HG03135 (cell line): ENCODE data around the gene AFP.
"Not testable (repeated sequence)": the region's sequence is repeated elsewhere in the genome, so short reads cannot be mapped to it uniquely, and the experiment has no call there.

Source experiments
- ATAC-seq: cut with Tn5 transposase; IDR thresholded peaks from one replicate; pipeline ENCODE4 v1.9.1; 2021; ENCODE audit warnings: mild to moderate bottlenecking, moderate library complexity; ENCODE audit not compliant: unreplicated experiment

The AFP gene

DNA sequence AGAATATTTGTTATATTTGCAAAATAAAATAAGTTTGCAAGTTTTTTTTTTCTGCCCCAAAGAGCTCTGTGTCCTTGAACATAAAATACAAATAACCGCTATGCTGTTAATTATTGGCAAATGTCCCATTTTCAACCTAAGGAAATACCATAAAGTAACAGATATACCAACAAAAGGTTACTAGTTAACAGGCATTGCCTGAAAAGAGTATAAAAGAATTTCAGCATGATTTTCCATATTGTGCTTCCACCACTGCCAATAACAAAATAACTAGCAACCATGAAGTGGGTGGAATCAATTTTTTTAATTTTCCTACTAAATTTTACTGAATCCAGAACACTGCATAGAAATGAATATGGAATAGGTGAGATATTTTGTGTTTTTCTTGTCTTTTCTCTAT, at the start of gene AFP:
Gene AFP (plus strand): TSS at position 238 of the 400 bp plus-strand sequence. CDS start 42 bp downstream, at position 280.
- no peak for ATAC-seq

- no peak for ATAC-seq
These were observed 48.5 kb upstream of the AFP start for GRCh38 chr4:73387552-73387951.

DNA sequence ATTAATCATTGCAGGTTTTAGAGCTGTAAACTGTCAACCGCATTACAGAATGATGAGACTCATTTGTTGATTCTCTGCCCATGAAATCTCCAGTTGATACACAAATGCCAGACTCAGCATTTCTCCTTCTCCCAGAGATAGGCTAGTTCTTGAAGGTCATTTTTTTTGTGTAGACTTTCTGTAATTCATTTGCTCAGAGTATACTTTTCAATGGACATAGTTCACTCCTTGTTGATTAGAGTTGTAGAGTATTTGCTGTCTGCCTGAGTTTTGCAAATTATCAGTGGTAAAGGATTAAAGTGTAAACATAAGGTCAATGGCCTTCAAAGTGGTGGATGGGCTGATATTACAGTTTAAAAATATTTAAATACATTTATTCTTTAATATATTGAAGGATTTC, 47.1 kb upstream of the AFP start:
- no peak for ATAC-seq

GRCh38 chr4:73389663-73390062, 46.4 kb upstream of the AFP start:
- ATAC-seq: not testable (repeated sequence)

DNA sequence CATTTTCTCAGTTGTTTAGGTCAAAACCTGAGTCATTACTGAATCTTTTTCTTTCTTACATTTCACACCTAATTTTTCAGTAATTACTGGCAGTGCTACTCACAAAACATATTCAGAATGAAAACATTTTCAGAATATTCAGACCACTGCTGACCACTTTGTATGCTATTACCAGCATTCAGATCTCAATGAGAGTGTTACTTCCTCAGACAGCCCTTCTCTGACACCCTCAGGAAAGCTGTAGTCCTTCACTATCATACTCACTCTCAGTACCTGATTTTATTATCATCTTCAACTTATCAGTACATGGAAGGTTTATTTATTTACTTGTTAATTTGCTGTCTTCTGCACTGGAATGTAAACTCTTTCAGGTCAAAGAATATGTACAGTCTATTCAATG, 44.2 kb upstream of the AFP start:
- ATAC-seq: no peak

DNA sequence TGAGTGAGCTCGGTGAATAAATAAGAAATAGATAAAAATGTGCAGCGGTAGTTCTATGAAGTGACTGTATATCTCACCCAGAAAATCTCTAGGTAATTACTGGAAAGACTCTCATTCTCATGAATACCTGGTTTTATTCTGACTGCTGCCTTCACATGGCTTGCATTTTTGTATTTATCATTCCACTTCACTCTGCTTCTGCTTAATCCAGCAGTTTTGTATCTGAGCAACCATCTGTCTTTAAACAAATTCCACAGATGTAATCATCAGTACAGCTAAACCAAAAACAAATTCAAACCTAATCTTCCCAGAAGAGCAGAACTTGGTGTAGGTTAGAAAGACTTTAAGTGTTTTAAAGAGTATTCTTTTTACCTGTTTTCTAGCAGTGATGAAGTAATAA, 43.1 kb upstream of the AFP start:
- ATAC-seq: no peak

GRCh38 chr4:73396304-73396703, 39.7 kb upstream of the AFP start:
- ATAC-seq: no peak

GRCh38 chr4:73396993-73397972, 38.7 kb upstream of the AFP start:
- ATAC-seq: no peak

DNA sequence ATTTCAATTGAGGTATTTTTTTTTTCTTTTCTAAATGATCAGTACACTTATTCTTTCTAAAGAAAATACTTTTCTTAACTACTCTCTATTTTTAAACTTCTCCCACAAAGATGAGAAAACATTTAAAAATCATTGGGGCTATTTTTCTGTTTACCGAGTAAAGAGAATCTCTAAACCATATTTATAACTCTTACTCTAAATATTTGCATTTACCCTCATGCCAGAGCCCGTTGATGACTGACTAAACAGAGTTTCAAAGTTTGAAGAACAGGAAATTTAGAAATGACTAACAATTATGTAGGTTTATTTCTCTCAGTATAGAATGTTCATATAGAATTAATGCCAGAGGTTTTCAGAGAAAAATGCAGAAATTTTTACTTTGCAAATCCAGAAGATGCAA, 34.6 kb upstream of the AFP start:
- ATAC-seq: no peak

GRCh38 chr4:73404042-73404441, 32.0 kb upstream of the AFP start, which contains the start of gene ALB:
TSS of gene ALB (plus strand) at chr4:73404287. CDS start at chr4:73404328, 41 bp downstream.
- no peak for ATAC-seq

DNA sequence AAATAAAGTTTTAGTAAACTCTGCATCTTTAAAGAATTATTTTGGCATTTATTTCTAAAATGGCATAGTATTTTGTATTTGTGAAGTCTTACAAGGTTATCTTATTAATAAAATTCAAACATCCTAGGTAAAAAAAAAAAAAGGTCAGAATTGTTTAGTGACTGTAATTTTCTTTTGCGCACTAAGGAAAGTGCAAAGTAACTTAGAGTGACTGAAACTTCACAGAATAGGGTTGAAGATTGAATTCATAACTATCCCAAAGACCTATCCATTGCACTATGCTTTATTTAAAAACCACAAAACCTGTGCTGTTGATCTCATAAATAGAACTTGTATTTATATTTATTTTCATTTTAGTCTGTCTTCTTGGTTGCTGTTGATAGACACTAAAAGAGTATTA, 31.6 kb upstream of the AFP start:
- ATAC-seq: no peak

DNA sequence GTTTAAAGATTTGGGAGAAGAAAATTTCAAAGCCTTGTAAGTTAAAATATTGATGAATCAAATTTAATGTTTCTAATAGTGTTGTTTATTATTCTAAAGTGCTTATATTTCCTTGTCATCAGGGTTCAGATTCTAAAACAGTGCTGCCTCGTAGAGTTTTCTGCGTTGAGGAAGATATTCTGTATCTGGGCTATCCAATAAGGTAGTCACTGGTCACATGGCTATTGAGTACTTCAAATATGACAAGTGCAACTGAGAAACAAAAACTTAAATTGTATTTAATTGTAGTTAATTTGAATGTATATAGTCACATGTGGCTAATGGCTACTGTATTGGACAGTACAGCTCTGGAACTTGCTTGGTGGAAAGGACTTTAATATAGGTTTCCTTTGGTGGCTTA, 30.9 kb upstream of the AFP start:
- ATAC-seq: no peak

DNA sequence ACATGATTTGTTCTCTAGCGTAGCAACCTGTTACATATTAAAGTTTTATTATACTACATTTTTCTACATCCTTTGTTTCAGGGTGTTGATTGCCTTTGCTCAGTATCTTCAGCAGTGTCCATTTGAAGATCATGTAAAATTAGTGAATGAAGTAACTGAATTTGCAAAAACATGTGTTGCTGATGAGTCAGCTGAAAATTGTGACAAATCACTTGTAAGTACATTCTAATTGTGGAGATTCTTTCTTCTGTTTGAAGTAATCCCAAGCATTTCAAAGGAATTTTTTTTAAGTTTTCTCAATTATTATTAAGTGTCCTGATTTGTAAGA, 29.5 kb upstream of the AFP start:
- ATAC-seq: no peak

- ATAC-seq: no peak
These were observed 28.8 kb upstream of the AFP start for GRCh38 chr4:73407227-73407673.

DNA sequence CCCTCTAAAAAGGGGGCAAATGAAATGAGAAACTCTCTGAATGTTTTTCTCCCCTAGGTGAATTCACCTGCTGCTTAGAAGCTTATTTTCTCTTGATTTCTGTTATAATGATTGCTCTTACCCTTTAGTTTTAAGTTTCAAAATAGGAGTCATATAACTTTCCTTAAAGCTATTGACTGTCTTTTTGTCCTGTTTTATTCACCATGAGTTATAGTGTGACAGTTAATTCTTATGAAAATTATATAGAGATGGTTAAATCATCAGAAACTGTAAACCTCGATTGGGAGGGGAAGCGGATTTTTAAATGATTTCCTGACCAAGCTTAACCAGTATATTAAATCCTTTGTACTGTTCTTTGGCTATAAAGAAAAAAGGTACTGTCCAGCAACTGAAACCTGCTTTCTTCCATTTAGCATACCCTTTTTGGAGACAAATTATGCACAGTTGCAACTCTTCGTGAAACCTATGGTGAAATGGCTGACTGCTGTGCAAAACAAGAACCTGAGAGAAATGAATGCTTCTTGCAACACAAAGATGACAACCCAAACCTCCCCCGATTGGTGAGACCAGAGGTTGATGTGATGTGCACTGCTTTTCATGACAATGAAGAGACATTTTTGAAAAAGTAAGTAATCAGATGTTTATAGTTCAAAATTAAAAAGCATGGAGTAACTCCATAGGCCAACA, 27.7 kb upstream of the AFP start:
- ATAC-seq: no peak

GRCh38 chr4:73409012-73409862, 26.8 kb upstream of the AFP start:
- ATAC-seq: no peak

- ATAC-seq: no peak
These were observed 26.0 kb upstream of the AFP start for GRCh38 chr4:73409978-73410548.

GRCh38 chr4:73410916-73411730, 24.9 kb upstream of the AFP start:
- ATAC-seq: no peak

DNA sequence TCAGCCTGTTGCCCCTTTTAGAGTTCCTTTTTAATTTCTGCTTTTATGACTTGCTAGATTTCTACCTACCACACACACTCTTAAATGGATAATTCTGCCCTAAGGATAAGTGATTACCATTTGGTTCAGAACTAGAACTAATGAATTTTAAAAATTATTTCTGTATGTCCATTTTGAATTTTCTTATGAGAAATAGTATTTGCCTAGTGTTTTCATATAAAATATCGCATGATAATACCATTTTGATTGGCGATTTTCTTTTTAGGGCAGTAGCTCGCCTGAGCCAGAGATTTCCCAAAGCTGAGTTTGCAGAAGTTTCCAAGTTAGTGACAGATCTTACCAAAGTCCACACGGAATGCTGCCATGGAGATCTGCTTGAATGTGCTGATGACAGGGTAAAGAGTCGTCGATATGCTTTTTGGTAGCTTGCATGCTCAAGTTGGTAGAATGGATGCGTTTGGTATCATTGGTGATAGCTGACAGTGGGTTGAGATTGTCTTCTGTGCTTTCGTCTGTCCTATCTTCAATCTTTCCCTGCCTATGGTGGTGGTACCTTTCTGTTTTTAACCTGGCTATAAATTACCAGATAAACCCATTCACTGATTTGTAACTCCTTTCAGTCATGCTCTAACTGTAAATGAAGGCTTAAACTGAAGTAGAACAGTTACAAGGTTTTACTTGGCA, 24.1 kb upstream of the AFP start:
- no peak for ATAC-seq
